DND-41 (cell line): ENCODE data around the gene MITD1.
A peak's percentile ranks its signal among the peaks of the same experiment; 100 is the strongest.

ENCODE experiments used
- ATAC-seq: fragments of 200-7000 bp; cut with Tn5 transposase; 3 replicates; pipeline ENCODE4 v1.9.1; 2021; ENCODE audit warnings: low read depth; ENCODE audit not compliant: insufficient read depth
- DNase-seq: peaks from one replicate; pipeline ENCODE4 v3.0.0-alpha.2; 2020
- H2AFZ ChIP-seq: 2 replicates; pipeline ENCODE4 v1.6.0; 2012; ENCODE audit warnings: low read depth, low read length
- H3K27ac ChIP-seq: 2 replicates; pipeline ENCODE4 v1.5.1; 2012; ENCODE audit warnings: low read length, inconsistent platforms
- H3K27me3 ChIP-seq: fragments of 200-600 bp; sonication (generic); 2 replicates; pipeline ENCODE4 v1.6.0; 2012; ENCODE audit warnings: low read length, mild to moderate bottlenecking, inconsistent platforms; ENCODE audit not compliant: insufficient read depth, poor library complexity
- H3K36me3 ChIP-seq: 2 replicates; pipeline ENCODE4 v1.5.1; 2012; ENCODE audit warnings: low read length, inconsistent platforms; ENCODE audit not compliant: insufficient read depth
- H3K4me1 ChIP-seq: 2 replicates; pipeline ENCODE4 v1.5.1; 2012; ENCODE audit warnings: mild to moderate bottlenecking, low read length; ENCODE audit not compliant: insufficient read depth
- H3K4me2 ChIP-seq: 2 replicates; pipeline ENCODE4 v1.6.0; 2012; ENCODE audit warnings: mild to moderate bottlenecking, moderate library complexity, low read length, inconsistent platforms; ENCODE audit not compliant: insufficient read depth
- H3K4me3 ChIP-seq, 2 experiments: fragments of 200-600 bp in 1 of 2; shearing (Covaris generic) in 1 of 2; 2 replicates each; pipeline ENCODE4 v1.5.1; 2012 to 2016; ENCODE audit warnings: inconsistent platforms in 2 of 2, low read length in 2 of 2, mild to moderate bottlenecking in 2 of 2, low read depth in 1 of 2, moderate library complexity in 1 of 2
- H3K79me2 ChIP-seq: 2 replicates; pipeline ENCODE4 v1.6.0; 2012; ENCODE audit warnings: low read length, inconsistent platforms; ENCODE audit not compliant: insufficient read depth
- H3K9ac ChIP-seq: 2 replicates; pipeline ENCODE4 v1.6.0; 2012; ENCODE audit warnings: low read depth, mild to moderate bottlenecking, inconsistent platforms, low read length, moderate library complexity
- H3K9me3 ChIP-seq: 2 replicates; pipeline ENCODE4 v1.5.1; 2012; ENCODE audit warnings: low read length, moderate library complexity, mild to moderate bottlenecking, inconsistent platforms; ENCODE audit not compliant: insufficient read depth, severe bottlenecking
- H4K20me1 ChIP-seq: 2 replicates; pipeline ENCODE4 v1.6.0; 2012; ENCODE audit warnings: low read length; ENCODE audit not compliant: insufficient read depth
- EZH2 ChIP-seq: IDR thresholded peaks from 3 replicates; pipeline ENCODE4 v1.6.1; 2012; ENCODE audit warnings: borderline replicate concordance, low read depth, mild to moderate bottlenecking, moderate library complexity, low read length, inconsistent platforms; ENCODE audit not compliant: severe bottlenecking
- TF ChIP-seq, protein P1 (sequence below): IDR thresholded peaks from 2 replicates; pipeline ENCODE4 v1.5.1; 2012; ENCODE audit warnings: borderline replicate concordance, low read length, moderate library complexity, mild to moderate bottlenecking; ENCODE audit not compliant: poor library complexity, severe bottlenecking; ENCODE audit errors: extremely low read depth

The MITD1 gene

GRCh38 chr2:99180755-99181623 lies at the start of gene MITD1, which contains the start of gene MRPL30:
MITD1 (minus strand) TSS chr2:99181058; CDS start chr2:99180981, 77 bp downstream.
MRPL30 (plus strand) TSS chr2:99181184; CDS start chr2:99186204, 5,020 bp downstream.
- Histone ChIP-seq H3K79me2 (peaks cover 92% of the 10 kb centered on the region), H3K36me3 (peaks cover 6% of the 10 kb centered on the region; the same call in 1 of the 2 replicates), H3K27ac (peak within 1 kb of the TSS; percentile 86), H3K4me2 (peak within 1 kb of the TSS; percentile 91), H3K27me3 (no peaks in the 10 kb centered on the region), H4K20me1 (no peaks in the 10 kb centered on the region), H3K4me1 (peaks cover 43% of the 10 kb centered on the region), H3K9me3 (no peaks in the 10 kb centered on the region), H3K4me3 (peak within 1 kb of the TSS; percentile 84 to 89), H2AFZ (peak within 1 kb of the TSS; percentile 94), H3K9ac (peak within 1 kb of the TSS; percentile 70)
- ATAC-seq (peak; percentile 93), DNase-seq (peak; percentile 94)
- TF ChIP-seq EZH2: no peak
- TF ChIP-seq, protein P1, sequence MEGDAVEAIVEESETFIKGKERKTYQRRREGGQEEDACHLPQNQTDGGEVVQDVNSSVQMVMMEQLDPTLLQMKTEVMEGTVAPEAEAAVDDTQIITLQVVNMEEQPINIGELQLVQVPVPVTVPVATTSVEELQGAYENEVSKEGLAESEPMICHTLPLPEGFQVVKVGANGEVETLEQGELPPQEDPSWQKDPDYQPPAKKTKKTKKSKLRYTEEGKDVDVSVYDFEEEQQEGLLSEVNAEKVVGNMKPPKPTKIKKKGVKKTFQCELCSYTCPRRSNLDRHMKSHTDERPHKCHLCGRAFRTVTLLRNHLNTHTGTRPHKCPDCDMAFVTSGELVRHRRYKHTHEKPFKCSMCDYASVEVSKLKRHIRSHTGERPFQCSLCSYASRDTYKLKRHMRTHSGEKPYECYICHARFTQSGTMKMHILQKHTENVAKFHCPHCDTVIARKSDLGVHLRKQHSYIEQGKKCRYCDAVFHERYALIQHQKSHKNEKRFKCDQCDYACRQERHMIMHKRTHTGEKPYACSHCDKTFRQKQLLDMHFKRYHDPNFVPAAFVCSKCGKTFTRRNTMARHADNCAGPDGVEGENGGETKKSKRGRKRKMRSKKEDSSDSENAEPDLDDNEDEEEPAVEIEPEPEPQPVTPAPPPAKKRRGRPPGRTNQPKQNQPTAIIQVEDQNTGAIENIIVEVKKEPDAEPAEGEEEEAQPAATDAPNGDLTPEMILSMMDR: peak; percentile 2

DNA sequence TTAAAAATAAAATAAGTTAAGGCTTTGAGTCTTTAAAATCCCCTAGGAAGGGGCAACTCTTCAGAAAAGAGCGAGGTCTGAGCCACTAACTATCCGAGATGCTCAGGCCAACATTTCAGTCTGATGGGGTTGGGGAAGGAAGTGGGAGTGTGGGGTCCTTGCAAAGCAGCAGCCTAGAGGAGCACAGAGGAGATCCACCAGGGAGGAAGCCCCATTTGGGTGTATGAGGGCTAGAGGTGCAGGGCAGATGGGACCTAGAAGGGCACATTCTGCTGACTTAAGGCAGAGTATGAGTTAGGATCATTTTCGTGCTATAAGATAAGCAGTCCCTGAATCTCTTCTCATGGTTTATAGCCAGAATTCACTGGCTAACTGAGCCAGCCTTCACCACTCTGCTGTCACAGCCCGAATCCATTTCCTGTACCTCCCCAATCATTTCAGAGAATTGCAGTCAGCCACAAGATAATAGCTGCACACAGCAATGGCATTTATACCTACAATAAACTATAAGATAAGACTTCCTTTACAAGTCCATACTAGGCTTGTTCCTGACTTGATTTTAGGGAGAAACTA lies 37.2 kb upstream of the MITD1 start:
- Histone ChIP-seq H3K27me3 (no peaks in the 10 kb centered on the region), H3K4me1 (peaks cover 8% of the 10 kb centered on the region), H3K4me2 (peak overlapping the region; percentile 13; the same call in 1 of the 2 replicates), H3K27ac (no peak overlapping the region), H3K36me3 (no peaks in the 10 kb centered on the region), H3K9me3 (no peaks in the 10 kb centered on the region), H3K79me2 (no peaks in the 10 kb centered on the region), H4K20me1 (no peaks in the 10 kb centered on the region), H3K9ac (no peak overlapping the region), H3K4me3 (no peak overlapping the region), H2AFZ (0 out of 2 replicates have a peak overlapping the region, but pooled peaks have one; percentile 3)
- TF ChIP-seq, protein P1: no peak
- TF ChIP-seq EZH2: no peak
- no peak for DNase-seq
- peak; percentile 76 for ATAC-seq

- ATAC-seq: no peak
- H3K4me1 ChIP-seq: peaks cover 8% of the 10 kb centered on the region
- H3K4me3 ChIP-seq: no peak overlapping the region
- H3K79me2 ChIP-seq: no peaks in the 10 kb centered on the region
- TF ChIP-seq EZH2: no peak
- TF ChIP-seq, protein P1: no peak
- no peak overlapping the region for H3K27ac ChIP-seq
- no peak overlapping the region for H2AFZ ChIP-seq
- H4K20me1 ChIP-seq: no peaks in the 10 kb centered on the region
- no peaks in the 10 kb centered on the region for H3K27me3 ChIP-seq
- no peak for DNase-seq
- H3K4me2 ChIP-seq: no peak overlapping the region
- no peaks in the 10 kb centered on the region for H3K9me3 ChIP-seq
- H3K9ac ChIP-seq: no peak overlapping the region
- no peaks in the 10 kb centered on the region for H3K36me3 ChIP-seq
Measured at GRCh38 chr2:99216096-99216495, 35.2 kb upstream of the MITD1 start.
